GM12864 (cell line): ENCODE data around the gene PRR33.

ENCODE experiments used
- DNase-seq: peaks from one replicate; pipeline ENCODE4 v3.0.0-alpha.2; 2011; ENCODE audit warnings: low read depth
- H3K4me3 ChIP-seq: 2 replicates; pipeline ENCODE4 v1.5.1; 2011; ENCODE audit warnings: mild to moderate bottlenecking, low read depth, low read length, control low read depth
- TF ChIP-seq, protein P1 (sequence below): IDR thresholded peaks from 2 replicates; pipeline ENCODE4 v1.5.1; 2011; ENCODE audit warnings: low read depth, mild to moderate bottlenecking, moderate library complexity, low read length, control low read depth, inconsistent platforms; ENCODE audit errors: missing control alignments

The PRR33 gene

DNA sequence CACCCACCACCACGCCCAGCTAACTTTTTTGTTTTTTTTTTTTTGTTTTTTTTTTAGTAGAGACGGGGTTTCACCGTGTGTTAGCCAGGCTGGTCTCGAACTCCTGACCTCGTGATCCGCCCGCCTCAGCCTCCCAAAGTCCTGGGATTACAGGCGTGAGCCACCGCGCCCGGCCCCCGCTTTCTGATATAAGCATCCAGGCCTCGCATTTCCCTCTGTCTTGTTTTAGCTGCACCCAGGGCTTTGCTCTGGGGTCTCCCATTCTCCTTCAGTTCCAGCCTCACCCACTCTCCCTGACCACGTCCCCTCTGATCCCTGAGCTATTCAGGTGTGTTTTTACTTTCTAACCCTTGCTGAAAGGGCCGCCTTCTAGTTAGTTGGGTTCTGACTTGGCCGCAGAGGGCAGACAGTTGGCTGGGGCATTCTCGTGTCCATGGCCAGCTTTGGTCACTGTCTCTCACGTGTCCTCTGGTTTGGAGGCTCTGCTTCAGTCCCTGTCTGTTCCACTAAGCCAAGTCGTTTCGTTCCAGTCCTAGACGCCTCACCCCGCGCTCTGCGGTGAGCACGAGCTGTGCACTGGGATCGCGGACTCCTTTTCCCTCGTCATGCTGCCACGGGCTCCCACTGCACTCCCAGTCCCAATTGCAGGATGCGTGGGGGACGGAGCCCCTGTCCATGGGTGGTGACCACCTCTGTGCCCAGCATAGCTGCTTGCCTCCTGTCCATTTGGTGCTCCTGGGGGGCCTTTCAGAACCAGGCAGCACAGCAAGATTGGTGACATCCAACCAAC, 21.8 kb upstream of the PRR33 start:
- TF ChIP-seq, protein P1, sequence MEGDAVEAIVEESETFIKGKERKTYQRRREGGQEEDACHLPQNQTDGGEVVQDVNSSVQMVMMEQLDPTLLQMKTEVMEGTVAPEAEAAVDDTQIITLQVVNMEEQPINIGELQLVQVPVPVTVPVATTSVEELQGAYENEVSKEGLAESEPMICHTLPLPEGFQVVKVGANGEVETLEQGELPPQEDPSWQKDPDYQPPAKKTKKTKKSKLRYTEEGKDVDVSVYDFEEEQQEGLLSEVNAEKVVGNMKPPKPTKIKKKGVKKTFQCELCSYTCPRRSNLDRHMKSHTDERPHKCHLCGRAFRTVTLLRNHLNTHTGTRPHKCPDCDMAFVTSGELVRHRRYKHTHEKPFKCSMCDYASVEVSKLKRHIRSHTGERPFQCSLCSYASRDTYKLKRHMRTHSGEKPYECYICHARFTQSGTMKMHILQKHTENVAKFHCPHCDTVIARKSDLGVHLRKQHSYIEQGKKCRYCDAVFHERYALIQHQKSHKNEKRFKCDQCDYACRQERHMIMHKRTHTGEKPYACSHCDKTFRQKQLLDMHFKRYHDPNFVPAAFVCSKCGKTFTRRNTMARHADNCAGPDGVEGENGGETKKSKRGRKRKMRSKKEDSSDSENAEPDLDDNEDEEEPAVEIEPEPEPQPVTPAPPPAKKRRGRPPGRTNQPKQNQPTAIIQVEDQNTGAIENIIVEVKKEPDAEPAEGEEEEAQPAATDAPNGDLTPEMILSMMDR = no peak
- H3K4me3 ChIP-seq = no peak overlapping the region
- no peak for DNase-seq

DNA sequence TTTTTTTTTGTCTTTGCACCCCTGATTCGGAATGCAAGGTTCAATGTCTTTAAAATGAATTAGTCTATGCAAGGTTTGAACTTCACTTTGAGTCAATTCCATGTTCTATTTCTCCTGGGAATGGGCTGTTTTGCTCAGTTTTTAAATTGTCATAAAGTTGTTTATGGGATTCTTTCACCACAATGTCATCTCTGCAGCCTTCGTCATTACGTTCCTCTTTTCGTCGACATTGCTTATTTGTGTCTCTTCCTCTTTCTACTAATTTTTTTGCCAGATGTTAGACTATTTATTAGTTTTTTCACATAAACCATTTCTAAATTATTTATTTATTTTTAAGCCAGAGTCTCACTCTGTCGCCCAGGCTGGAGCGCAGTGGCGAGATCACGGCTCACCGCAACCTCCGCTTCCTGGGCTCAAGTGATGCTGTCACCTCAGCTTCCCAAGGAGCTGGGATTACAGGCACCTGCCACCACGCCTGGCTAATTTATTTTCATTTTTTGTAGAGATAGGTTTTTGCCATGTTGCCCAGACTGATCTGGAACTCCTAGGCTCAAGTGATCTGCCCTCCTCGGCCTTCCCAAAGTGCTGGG, 20.7 kb upstream of the PRR33 start:
- H3K4me3 ChIP-seq = no peak overlapping the region
- TF ChIP-seq, protein P1 = no peak
- no peak for DNase-seq

- no peak for DNase-seq
- TF ChIP-seq, protein P1 = no peak
- H3K4me3 ChIP-seq = no peak overlapping the region
These were observed 17.8 kb upstream of the PRR33 start for GRCh38 chr11:1909524-1909923.

- no peak for DNase-seq
- TF ChIP-seq, protein P1 = no peak
These were observed 16.9 kb upstream of the PRR33 start for GRCh38 chr11:1908618-1909017.

GRCh38 chr11:1906611-1907423, 15.1 kb upstream of the PRR33 start:
- DNase-seq = no peak
- TF ChIP-seq, protein P1 = no peak

More at GRCh38 chr11:1908618-1909017, 16.9 kb upstream of the PRR33 start:
- H3K4me3 ChIP-seq = no peak overlapping the region

DNA sequence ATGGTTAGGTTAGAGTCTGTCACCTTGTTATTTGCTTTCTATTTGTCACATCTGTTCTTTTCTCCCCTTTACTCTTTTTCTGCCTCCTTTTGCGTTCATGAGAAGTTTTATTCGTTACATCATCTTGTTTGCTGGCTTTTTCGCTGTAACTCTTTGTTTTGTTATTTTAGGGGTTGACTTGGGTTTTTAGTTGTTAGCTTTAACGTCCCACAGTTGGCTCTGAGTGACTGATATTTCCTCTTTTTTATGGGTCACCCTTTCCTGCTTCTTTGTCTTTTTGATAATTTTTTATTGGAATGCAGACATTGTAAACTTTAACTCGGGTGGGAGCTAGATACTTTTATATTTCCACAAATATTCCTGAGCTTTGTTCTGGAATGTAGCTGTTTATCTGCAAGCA, 14.5 kb upstream of the PRR33 start:
- DNase-seq = no peak
- TF ChIP-seq, protein P1 = no peak
- no peak overlapping the region for H3K4me3 ChIP-seq

More at GRCh38 chr11:1906611-1907423, 15.1 kb upstream of the PRR33 start:
- H3K4me3 ChIP-seq = no peak overlapping the region
